GM18498 (cell line): ENCODE data around the gene MEGF11.

Experiments
- ATAC-seq: cut with Tn5 transposase; IDR thresholded peaks from one replicate; pipeline ENCODE4 v1.9.1; 2021; ENCODE audit warnings: mild to moderate bottlenecking, moderate library complexity; ENCODE audit not compliant: unreplicated experiment

Gene MEGF11

GRCh38 chr15:65926459-65926858, 327.1 kb downstream of the MEGF11 start:
- no peak for ATAC-seq

GRCh38 chr15:65925338-65925737, 328.2 kb downstream of the MEGF11 start:
- ATAC-seq = no peak

- no peak for ATAC-seq
Observed at GRCh38 chr15:65924004-65924403, 329.5 kb downstream of the MEGF11 start.

GRCh38 chr15:65923264-65923663, 330.3 kb downstream of the MEGF11 start:
- no peak for ATAC-seq

GRCh38 chr15:65922621-65923020, 330.9 kb downstream of the MEGF11 start:
- no peak for ATAC-seq

GRCh38 chr15:65921780-65922179, 331.8 kb downstream of the MEGF11 start:
- no peak for ATAC-seq

- peak; percentile 19 for ATAC-seq
Observed at GRCh38 chr15:65920825-65921309, 332.7 kb downstream of the MEGF11 start.

GRCh38 chr15:65920121-65920520, 333.4 kb downstream of the MEGF11 start:
- ATAC-seq = no peak

GRCh38 chr15:65919353-65919752, 334.2 kb downstream of the MEGF11 start:
- no peak for ATAC-seq

- ATAC-seq = no peak
Observed at GRCh38 chr15:65918945-65919344, 334.6 kb downstream of the MEGF11 start.

GRCh38 chr15:65918357-65918920, 335.1 kb downstream of the MEGF11 start:
- no peak for ATAC-seq

- ATAC-seq = no peak
Observed at GRCh38 chr15:65917936-65918335, 335.6 kb downstream of the MEGF11 start.

GRCh38 chr15:65917407-65917756, 336.2 kb downstream of the MEGF11 start:
- ATAC-seq = peak; percentile 14

- peak; percentile 44 for ATAC-seq
Observed at GRCh38 chr15:65916664-65917406, 336.7 kb downstream of the MEGF11 start.

- ATAC-seq = no peak
Observed at GRCh38 chr15:65916041-65916663, 337.4 kb downstream of the MEGF11 start.

GRCh38 chr15:65914981-65915925, 338.3 kb downstream of the MEGF11 start:
- ATAC-seq = no peak

GRCh38 chr15:65914386-65914785, 339.2 kb downstream of the MEGF11 start:
- ATAC-seq = no peak

- no peak for ATAC-seq
Observed at GRCh38 chr15:65913631-65914199, 339.8 kb downstream of the MEGF11 start.

GRCh38 chr15:65912235-65912634, 341.3 kb downstream of the MEGF11 start:
- no peak for ATAC-seq

- ATAC-seq = no peak
Observed at GRCh38 chr15:65910341-65910740, 343.2 kb downstream of the MEGF11 start.

- ATAC-seq = no peak
Observed at GRCh38 chr15:65909831-65910230, 343.7 kb downstream of the MEGF11 start.
